ENCODE data around the gene ZFR. TPM values are rescaled to one million over a fixed set of nuclear protein-coding genes. Genes with fewer than 3 reads are reported as not detected.

Gene ZFR
- total RNA-seq, 1 donor from 2014 or later = 65.0 TPM

DNA sequence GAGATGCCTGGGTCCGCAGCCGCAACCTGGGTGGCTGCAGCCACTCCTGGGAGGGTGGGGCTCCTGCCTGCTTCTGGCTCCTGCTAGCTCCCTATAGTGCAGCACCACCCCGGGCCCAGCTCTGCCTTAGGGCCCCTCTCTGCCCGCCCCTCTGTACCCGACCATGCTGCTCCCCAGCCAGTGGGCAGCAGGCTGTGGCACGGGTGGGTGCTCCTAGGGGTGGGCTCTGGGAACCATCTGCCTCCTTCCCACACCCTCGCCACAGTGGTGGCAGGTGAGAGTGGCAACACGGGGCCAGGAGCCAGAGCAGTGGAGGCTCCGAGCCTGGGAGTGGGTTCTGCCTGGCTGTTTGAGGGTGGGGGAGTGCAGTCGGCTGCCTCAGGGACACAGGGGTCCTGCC, 124.0 kb downstream of the ZFR start:
- DNase-seq (ENCODE audit: low read depth) = no peak
- H3K36me3 ChIP-seq (ENCODE audit: control insufficient read depth, insufficient read depth, low read length) = no peaks in the 10 kb centered on the region
- H3K27me3 ChIP-seq (ENCODE audit: control insufficient read depth, insufficient read depth, low read length) = no peaks in the 10 kb centered on the region
- H3K4me3 ChIP-seq (ENCODE audit: low read depth, low read length) = no peak overlapping the region
- no peak for FAIRE-seq
- TF ChIP-seq, protein P1, sequence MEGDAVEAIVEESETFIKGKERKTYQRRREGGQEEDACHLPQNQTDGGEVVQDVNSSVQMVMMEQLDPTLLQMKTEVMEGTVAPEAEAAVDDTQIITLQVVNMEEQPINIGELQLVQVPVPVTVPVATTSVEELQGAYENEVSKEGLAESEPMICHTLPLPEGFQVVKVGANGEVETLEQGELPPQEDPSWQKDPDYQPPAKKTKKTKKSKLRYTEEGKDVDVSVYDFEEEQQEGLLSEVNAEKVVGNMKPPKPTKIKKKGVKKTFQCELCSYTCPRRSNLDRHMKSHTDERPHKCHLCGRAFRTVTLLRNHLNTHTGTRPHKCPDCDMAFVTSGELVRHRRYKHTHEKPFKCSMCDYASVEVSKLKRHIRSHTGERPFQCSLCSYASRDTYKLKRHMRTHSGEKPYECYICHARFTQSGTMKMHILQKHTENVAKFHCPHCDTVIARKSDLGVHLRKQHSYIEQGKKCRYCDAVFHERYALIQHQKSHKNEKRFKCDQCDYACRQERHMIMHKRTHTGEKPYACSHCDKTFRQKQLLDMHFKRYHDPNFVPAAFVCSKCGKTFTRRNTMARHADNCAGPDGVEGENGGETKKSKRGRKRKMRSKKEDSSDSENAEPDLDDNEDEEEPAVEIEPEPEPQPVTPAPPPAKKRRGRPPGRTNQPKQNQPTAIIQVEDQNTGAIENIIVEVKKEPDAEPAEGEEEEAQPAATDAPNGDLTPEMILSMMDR (IDR thresholded peaks at IDR 0.05; ENCODE audit: insufficient read depth, low read length, severe bottlenecking) = no peak

DNA sequence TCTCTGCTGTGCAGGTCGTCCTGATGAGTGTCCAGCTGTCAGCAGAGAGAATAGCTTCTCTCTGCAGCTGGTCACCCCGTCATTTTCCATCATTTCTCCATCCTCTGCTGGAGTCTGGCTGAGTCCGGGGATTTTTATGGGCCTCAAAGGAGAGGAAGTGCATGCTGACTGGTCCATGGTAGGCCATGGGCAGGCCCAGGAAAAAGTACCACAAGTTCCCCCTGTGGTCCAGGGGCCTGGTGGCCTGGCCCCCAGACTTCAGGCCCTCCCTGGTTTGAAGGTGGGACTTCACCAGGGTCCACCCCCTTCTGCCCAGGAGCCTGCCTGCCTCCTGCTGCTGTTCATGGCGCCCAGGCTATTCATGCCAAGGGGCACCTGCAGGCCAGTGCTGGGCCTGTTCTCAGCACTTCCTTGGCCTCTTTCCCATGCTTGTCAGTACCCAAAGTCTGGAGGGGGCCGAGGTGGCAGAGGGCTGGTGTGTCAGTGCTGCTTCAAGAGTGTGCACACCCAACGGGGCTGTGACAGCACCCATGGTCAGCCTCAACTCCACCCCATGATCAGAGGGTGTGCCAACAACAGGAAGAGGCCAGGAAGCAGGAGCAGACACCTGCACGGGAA, 124.5 kb downstream of the ZFR start:
- no peak for FAIRE-seq
- TF ChIP-seq, protein P1 (IDR thresholded peaks at IDR 0.05; ENCODE audit: insufficient read depth, low read length, severe bottlenecking) = no peak
- Histone ChIP-seq H3K36me3 (ENCODE audit: control insufficient read depth, insufficient read depth, low read length) (no peaks in the 10 kb centered on the region), H3K27me3 (ENCODE audit: control insufficient read depth, insufficient read depth, low read length) (no peaks in the 10 kb centered on the region), H3K4me3 (ENCODE audit: low read depth, low read length) (no peak overlapping the region)
- DNase-seq (ENCODE audit: low read depth) = no peak

DNA sequence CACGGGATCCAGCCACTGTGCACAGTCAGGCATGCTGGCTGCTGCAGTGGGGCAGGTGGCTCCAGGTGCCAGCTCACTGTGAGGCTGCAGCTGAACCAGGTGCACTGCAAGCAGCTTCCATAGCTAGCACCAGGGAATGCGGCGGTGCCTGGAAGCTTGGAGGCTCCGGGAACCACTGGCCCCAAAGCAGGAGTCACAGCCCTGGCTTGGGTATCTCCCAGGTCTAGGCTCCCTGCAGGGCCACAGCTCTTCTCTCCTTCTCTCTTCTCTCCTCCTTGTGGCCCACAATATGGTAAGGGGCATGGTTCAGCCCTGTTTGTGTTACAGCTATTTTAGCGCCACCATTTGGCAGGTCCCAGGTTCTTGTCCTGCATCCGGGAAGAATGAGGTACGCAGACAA, 125.1 kb downstream of the ZFR start:
- DNase-seq (ENCODE audit: low read depth) = no peak
- H3K4me3 ChIP-seq (ENCODE audit: low read depth, low read length) = no peak overlapping the region
- TF ChIP-seq, protein P1 (IDR thresholded peaks at IDR 0.05; ENCODE audit: insufficient read depth, low read length, severe bottlenecking) = no peak
- H3K27me3 ChIP-seq (ENCODE audit: control insufficient read depth, insufficient read depth, low read length) = no peaks in the 10 kb centered on the region
- no peaks in the 10 kb centered on the region for H3K36me3 ChIP-seq (ENCODE audit: control insufficient read depth, insufficient read depth, low read length)
- no peak for FAIRE-seq

DNA sequence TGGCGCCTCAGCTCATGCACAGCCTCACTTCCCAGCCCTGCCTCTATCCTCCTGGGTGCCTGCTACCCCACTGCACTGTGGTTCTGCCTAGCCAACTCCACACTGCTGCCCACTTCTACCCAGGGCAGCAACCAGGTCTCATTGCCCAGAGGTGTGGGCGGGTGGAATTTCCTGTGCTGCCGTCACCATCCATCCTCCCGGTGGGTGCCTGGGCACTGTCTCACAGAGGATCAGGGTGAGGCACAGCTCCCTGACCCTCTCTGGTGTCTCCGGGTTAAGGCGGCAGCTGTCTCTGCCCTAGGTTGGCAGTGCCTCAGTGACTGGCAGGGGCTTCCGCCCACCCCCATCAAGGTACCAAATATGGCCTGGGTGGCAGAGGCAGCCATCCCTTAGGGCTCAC, 127.5 kb downstream of the ZFR start:
- FAIRE-seq (no peak), DNase-seq (ENCODE audit: low read depth) (no peak)
- Histone ChIP-seq H3K27me3 (ENCODE audit: control insufficient read depth, insufficient read depth, low read length) (no peaks in the 10 kb centered on the region), H3K4me3 (ENCODE audit: low read depth, low read length) (no peak overlapping the region), H3K36me3 (ENCODE audit: control insufficient read depth, insufficient read depth, low read length) (no peaks in the 10 kb centered on the region)
- TF ChIP-seq, protein P1 (IDR thresholded peaks at IDR 0.05; ENCODE audit: insufficient read depth, low read length, severe bottlenecking) = no peak

DNA sequence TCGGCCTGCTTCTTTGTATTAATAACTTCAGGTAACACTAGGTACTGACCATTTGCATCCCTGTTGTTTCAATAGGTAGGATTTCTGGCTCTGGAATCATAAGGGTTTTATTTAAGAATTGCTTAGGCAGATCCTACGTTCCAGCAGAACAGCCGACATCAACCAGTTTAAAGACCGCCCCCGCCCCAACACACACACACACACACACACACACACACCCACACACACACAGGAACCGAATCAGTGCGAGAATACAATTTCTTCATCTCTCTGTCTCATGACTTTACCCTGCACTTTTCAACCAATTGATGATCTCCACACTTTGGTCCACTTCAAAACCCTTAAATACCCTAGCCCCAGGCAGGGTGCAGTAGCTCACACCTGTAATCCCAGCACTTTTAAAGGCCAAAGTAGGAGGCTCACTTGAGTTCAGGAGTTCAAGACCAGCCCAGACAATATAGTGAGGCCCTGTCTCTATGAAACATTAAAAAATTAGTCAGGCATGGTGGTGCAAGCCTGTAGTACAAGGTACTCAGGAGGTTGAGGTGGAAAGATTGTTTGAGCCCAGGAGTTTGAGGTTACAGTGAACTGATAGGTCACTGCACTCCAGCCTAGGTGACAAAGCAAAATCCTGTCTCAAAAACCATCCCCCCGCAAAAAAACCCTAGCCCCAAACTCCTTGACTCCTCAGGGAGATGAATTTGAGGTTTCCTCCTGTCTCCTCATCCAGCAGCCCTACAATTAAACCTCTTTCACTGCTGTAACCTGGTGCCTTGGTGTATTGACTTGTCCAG, 129.1 kb downstream of the ZFR start:
- Histone ChIP-seq H3K27me3 (ENCODE audit: control insufficient read depth, insufficient read depth, low read length) (no peaks in the 10 kb centered on the region), H3K36me3 (ENCODE audit: control insufficient read depth, insufficient read depth, low read length) (no peaks in the 10 kb centered on the region), H3K4me3 (ENCODE audit: low read depth, low read length) (no peak overlapping the region)
- FAIRE-seq (no peak), DNase-seq (ENCODE audit: low read depth) (no peak)
- TF ChIP-seq, protein P1 (IDR thresholded peaks at IDR 0.05; ENCODE audit: insufficient read depth, low read length, severe bottlenecking) = no peak
